ENCODE results near the gene CSF3R. TPM values are rescaled to one million over a fixed set of nuclear protein-coding genes. Genes with fewer than 3 reads are reported as not detected.

Gene CSF3R
- polyA plus RNA-seq, 1 donor from 2014 or later, result not detected

DNA sequence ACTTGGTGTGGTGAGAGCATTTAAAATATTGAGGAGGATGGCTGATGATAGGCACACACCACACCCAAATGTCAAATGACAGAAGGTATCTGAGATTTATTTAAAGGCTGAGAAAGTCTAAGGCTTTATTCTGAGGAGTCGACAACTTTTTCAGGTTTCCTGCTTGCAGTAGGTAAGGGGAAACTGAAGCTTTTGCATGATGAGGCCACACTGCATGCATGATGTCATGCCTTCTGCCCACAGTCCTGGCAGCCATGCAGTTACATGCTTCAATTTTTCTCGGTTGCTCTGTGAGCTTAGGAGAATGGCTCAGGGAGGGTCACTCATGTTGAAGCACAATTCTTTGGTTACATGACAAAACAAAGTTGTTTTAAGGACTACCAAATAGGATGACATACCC, 39.4 kb downstream of the CSF3R start:
- Histone ChIP-seq H3K27me3 (ENCODE audit: insufficient read depth, low read depth, low read length) (no peaks in the 10 kb centered on the region), H3K36me3 (ENCODE audit: insufficient read depth, low read length) (no peaks in the 10 kb centered on the region), H3K9me3 (ENCODE audit: low read length) (no peaks in the 10 kb centered on the region), H3K9me2 (ENCODE audit: insufficient read depth, low read length) (no peaks in the 10 kb centered on the region), H2AFZ (ENCODE audit: low read depth, low read length) (no peak overlapping the region), H3K27ac (ENCODE audit: low read length) (no peak overlapping the region), H3K4me3 (ENCODE audit: low read length) (no peak overlapping the region), H3K9ac (ENCODE audit: low read length) (no peak overlapping the region), H3K4me2 (ENCODE audit: low read length) (no peak overlapping the region), H3K79me2 (replicated peaks; ENCODE audit: insufficient read depth, low read length) (no peaks in the 10 kb centered on the region), H3F3A (ENCODE audit: insufficient read depth, low read length, poor library complexity, severe bottlenecking) (no peaks in the 10 kb centered on the region), H4K20me1 (ENCODE audit: insufficient read depth) (no peaks in the 10 kb centered on the region)
- TF ChIP-seq EP300 (conservative IDR thresholded peaks at IDR 0.05; ENCODE audit: poor library complexity, severe bottlenecking) (no peak), TAF1 (IDR thresholded peaks at IDR 0.05; ENCODE audit: low read depth) (no peak), POLR2AphosphoS5 (IDR thresholded peaks at IDR 0.05) (no peak), SMC3 (conservative IDR thresholded peaks at IDR 0.05; ENCODE audit: poor library complexity) (no peak), MXI1 (conservative IDR thresholded peaks at IDR 0.05; ENCODE audit: poor library complexity, severe bottlenecking) (no peak), RAD21 (conservative IDR thresholded peaks at IDR 0.05) (no peak), EZH2 (IDR thresholded peaks at IDR 0.05; ENCODE audit: borderline replicate concordance, insufficient read depth, low read length, poor library complexity, severe bottlenecking) (no peak)
- TF ChIP-seq, protein P1, sequence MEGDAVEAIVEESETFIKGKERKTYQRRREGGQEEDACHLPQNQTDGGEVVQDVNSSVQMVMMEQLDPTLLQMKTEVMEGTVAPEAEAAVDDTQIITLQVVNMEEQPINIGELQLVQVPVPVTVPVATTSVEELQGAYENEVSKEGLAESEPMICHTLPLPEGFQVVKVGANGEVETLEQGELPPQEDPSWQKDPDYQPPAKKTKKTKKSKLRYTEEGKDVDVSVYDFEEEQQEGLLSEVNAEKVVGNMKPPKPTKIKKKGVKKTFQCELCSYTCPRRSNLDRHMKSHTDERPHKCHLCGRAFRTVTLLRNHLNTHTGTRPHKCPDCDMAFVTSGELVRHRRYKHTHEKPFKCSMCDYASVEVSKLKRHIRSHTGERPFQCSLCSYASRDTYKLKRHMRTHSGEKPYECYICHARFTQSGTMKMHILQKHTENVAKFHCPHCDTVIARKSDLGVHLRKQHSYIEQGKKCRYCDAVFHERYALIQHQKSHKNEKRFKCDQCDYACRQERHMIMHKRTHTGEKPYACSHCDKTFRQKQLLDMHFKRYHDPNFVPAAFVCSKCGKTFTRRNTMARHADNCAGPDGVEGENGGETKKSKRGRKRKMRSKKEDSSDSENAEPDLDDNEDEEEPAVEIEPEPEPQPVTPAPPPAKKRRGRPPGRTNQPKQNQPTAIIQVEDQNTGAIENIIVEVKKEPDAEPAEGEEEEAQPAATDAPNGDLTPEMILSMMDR (IDR thresholded peaks at IDR 0.05; ENCODE audit: poor library complexity, severe bottlenecking), result no peak
- TF ChIP-seq, protein P2, sequence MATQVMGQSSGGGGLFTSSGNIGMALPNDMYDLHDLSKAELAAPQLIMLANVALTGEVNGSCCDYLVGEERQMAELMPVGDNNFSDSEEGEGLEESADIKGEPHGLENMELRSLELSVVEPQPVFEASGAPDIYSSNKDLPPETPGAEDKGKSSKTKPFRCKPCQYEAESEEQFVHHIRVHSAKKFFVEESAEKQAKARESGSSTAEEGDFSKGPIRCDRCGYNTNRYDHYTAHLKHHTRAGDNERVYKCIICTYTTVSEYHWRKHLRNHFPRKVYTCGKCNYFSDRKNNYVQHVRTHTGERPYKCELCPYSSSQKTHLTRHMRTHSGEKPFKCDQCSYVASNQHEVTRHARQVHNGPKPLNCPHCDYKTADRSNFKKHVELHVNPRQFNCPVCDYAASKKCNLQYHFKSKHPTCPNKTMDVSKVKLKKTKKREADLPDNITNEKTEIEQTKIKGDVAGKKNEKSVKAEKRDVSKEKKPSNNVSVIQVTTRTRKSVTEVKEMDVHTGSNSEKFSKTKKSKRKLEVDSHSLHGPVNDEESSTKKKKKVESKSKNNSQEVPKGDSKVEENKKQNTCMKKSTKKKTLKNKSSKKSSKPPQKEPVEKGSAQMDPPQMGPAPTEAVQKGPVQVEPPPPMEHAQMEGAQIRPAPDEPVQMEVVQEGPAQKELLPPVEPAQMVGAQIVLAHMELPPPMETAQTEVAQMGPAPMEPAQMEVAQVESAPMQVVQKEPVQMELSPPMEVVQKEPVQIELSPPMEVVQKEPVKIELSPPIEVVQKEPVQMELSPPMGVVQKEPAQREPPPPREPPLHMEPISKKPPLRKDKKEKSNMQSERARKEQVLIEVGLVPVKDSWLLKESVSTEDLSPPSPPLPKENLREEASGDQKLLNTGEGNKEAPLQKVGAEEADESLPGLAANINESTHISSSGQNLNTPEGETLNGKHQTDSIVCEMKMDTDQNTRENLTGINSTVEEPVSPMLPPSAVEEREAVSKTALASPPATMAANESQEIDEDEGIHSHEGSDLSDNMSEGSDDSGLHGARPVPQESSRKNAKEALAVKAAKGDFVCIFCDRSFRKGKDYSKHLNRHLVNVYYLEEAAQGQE (IDR thresholded peaks at IDR 0.05; ENCODE audit: borderline replicate concordance), result no peak

DNA sequence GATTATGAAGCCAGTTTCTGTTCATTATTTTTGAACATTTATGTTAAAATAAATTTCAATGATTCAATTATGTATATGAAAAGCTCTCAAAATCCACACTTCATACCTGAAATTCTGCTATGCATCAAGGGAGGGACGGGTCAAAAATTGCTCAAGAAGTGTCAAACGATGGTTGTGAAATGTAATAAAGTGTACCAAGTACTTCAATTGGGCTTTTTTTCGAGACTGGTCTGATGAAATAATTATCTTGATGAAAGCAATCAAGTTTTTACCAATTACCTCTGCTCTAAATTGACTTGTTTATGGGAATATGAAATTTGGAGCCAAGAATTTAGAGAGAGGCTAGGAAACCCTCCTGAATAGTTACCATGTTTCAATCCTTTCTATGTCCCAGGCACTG, 40.4 kb downstream of the CSF3R start:
- Histone ChIP-seq H3K79me2 (replicated peaks; ENCODE audit: insufficient read depth, low read length) (no peaks in the 10 kb centered on the region), H3K9ac (ENCODE audit: low read length) (no peak overlapping the region), H3F3A (ENCODE audit: insufficient read depth, low read length, poor library complexity, severe bottlenecking) (no peaks in the 10 kb centered on the region), H3K4me3 (ENCODE audit: low read length) (no peak overlapping the region), H4K20me1 (ENCODE audit: insufficient read depth) (no peaks in the 10 kb centered on the region), H3K9me3 (ENCODE audit: low read length) (no peaks in the 10 kb centered on the region), H3K4me2 (ENCODE audit: low read length) (no peak overlapping the region), H3K27ac (ENCODE audit: low read length) (no peak overlapping the region), H2AFZ (ENCODE audit: low read depth, low read length) (no peak overlapping the region), H3K36me3 (ENCODE audit: insufficient read depth, low read length) (no peaks in the 10 kb centered on the region), H3K9me2 (ENCODE audit: insufficient read depth, low read length) (no peaks in the 10 kb centered on the region), H3K27me3 (ENCODE audit: insufficient read depth, low read depth, low read length) (no peaks in the 10 kb centered on the region)
- TF ChIP-seq EZH2 (IDR thresholded peaks at IDR 0.05; ENCODE audit: borderline replicate concordance, insufficient read depth, low read length, poor library complexity, severe bottlenecking) (no peak), SMC3 (conservative IDR thresholded peaks at IDR 0.05; ENCODE audit: poor library complexity) (no peak), TAF1 (IDR thresholded peaks at IDR 0.05; ENCODE audit: low read depth) (no peak), MXI1 (conservative IDR thresholded peaks at IDR 0.05; ENCODE audit: poor library complexity, severe bottlenecking) (no peak), RAD21 (conservative IDR thresholded peaks at IDR 0.05) (no peak), EP300 (conservative IDR thresholded peaks at IDR 0.05; ENCODE audit: poor library complexity, severe bottlenecking) (no peak), POLR2AphosphoS5 (IDR thresholded peaks at IDR 0.05) (no peak)
- TF ChIP-seq, protein P2 (IDR thresholded peaks at IDR 0.05; ENCODE audit: borderline replicate concordance), result no peak
- TF ChIP-seq, protein P1 (IDR thresholded peaks at IDR 0.05; ENCODE audit: poor library complexity, severe bottlenecking), result no peak
